ENCODE data around the gene SYS1. TPM values are rescaled to one million over a fixed set of nuclear protein-coding genes. Genes with fewer than 3 reads are reported as not detected.

The SYS1 gene
- total RNA-seq, 3 donors from 2014 or later, result 30.8 to 56.3 (median 47.3) TPM

- no peak for DNase-seq (ENCODE audit: low spot score in 2 of 2)
- intact Hi-C loops (cut with DNase I; ENCODE audit: low total_unique reads), result loop anchor here (5.0 kb wide), 1 partner anchor 124 kb away; no protein-coding TSS in a partner anchor
- TF ChIP-seq POLR2AphosphoS5 (IDR thresholded peaks at IDR 0.05) (no peak), POLR2A (IDR thresholded peaks at IDR 0.05) (no peak)
- TF ChIP-seq, protein P1, sequence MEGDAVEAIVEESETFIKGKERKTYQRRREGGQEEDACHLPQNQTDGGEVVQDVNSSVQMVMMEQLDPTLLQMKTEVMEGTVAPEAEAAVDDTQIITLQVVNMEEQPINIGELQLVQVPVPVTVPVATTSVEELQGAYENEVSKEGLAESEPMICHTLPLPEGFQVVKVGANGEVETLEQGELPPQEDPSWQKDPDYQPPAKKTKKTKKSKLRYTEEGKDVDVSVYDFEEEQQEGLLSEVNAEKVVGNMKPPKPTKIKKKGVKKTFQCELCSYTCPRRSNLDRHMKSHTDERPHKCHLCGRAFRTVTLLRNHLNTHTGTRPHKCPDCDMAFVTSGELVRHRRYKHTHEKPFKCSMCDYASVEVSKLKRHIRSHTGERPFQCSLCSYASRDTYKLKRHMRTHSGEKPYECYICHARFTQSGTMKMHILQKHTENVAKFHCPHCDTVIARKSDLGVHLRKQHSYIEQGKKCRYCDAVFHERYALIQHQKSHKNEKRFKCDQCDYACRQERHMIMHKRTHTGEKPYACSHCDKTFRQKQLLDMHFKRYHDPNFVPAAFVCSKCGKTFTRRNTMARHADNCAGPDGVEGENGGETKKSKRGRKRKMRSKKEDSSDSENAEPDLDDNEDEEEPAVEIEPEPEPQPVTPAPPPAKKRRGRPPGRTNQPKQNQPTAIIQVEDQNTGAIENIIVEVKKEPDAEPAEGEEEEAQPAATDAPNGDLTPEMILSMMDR (IDR thresholded peaks at IDR 0.05), result no peak
- no peak overlapping the region for H3K4me3 ChIP-seq
- H3K4me1 ChIP-seq, result no peaks in the 10 kb centered on the region
- no peaks in the 10 kb centered on the region for H3K9me3 ChIP-seq
- no peaks in the 10 kb centered on the region for H3K27me3 ChIP-seq
- no peaks in the 10 kb centered on the region for H3K36me3 ChIP-seq
- H3K27ac ChIP-seq, result peak overlapping the region in 1 of 2 donors; percentile 5
Observed at GRCh38 chr20:45323731-45324130, 39.2 kb upstream of the SYS1 start.

GRCh38 chr20:45325371-45325770, 37.6 kb upstream of the SYS1 start:
- intact Hi-C loops (cut with DNase I; ENCODE audit: low total_unique reads), result no loop called here
- no peaks in the 10 kb centered on the region for H3K36me3 ChIP-seq
- no peaks in the 10 kb centered on the region for H3K27me3 ChIP-seq
- H3K4me3 ChIP-seq, result no peak overlapping the region
- peak in 1 of 3 donors; percentile 41 for TF ChIP-seq POLR2AphosphoS5 (IDR thresholded peaks at IDR 0.05)
- no peak for TF ChIP-seq POLR2A (IDR thresholded peaks at IDR 0.05)
- TF ChIP-seq, protein P1 (IDR thresholded peaks at IDR 0.05), result no peak
- H3K9me3 ChIP-seq, result no peaks in the 10 kb centered on the region
- H3K4me1 ChIP-seq, result no peaks in the 10 kb centered on the region
- peak overlapping the region in 1 of 2 donors; percentile 40 for H3K27ac ChIP-seq
- no peak for DNase-seq (ENCODE audit: low spot score in 2 of 2)

DNA sequence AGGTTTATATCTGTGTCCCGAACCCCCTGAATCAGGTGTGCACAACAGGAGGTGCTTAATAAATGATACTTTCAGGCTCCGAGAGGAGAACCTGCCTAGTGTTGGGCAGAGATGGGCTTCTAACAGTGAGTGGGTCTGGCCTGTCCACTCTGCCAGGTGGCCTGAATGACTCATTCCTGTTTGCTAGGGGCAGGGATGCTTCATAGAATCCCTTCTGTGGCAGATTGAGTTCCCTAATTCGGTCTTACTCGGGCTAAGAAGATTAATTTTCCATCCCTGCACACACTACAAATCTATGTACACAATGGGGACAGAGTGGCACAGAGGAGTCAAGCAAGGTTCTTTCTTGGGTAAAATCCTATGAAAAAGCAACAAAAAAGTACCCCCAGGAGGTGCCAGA, 34.5 kb upstream of the SYS1 start:
- no peaks in the 10 kb centered on the region for H3K36me3 ChIP-seq
- TF ChIP-seq, protein P1 (IDR thresholded peaks at IDR 0.05), result no peak
- peak in 1 of 3 donors; percentile 28 for TF ChIP-seq POLR2AphosphoS5 (IDR thresholded peaks at IDR 0.05)
- DNase-seq (ENCODE audit: low spot score in 2 of 2), result no peak
- no peaks in the 10 kb centered on the region for H3K9me3 ChIP-seq
- no peaks in the 10 kb centered on the region for H3K4me1 ChIP-seq
- intact Hi-C loops (cut with DNase I; ENCODE audit: low total_unique reads), result no loop called here
- H3K4me3 ChIP-seq, result no peak overlapping the region
- H3K27me3 ChIP-seq, result no peaks in the 10 kb centered on the region
- peak overlapping the region; percentile 59 to 76 for H3K27ac ChIP-seq

DNA sequence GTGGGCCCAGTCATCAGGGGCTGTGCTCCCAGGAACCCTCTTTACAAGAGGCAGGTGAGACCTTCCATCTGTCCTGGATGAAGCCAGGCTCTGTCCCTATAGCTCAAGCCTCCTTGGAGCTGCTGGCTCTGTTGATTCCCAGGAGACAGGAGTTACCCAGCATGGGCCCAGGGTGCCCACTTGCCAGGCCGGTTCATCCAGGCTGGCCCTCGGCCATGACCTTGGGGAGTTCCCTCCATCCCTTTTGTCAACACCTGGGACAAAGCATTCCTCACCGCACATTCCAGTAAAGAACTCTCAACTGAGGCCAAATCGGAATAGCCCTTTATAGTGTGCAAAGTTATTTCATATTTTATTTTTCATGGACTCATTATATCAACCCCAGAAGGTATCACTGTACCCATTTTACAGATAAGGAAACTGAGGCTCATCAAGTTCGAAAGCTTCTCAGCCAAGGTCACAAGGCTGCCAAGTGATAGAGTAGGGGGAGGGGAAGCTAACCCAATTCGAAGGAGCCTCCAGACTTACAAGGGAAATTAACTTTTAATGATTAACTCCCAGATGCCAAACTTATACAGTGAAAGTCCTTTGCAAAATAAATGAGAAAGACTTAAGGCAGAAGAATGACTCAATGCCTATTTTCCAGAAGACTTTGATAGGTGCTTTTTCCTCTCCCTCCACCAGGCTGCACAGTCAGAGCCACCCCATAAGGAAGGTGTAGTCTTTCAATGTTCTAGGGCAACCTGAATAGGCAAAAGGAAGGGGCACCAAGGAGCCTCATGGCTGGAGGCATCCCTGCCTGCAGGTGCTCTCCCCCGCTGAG, 33.2 kb upstream of the SYS1 start:
- TF ChIP-seq POLR2AphosphoS5 (IDR thresholded peaks at IDR 0.05), result peak; percentile 33 to 74 (median 66)
- TF ChIP-seq, protein P1 (IDR thresholded peaks at IDR 0.05), result no peak
- Histone ChIP-seq H3K27ac (peak overlapping the region; percentile 59 to 76), H3K27me3 (no peaks in the 10 kb centered on the region), H3K4me3 (no peak overlapping the region), H3K36me3 (no peaks in the 10 kb centered on the region), H3K9me3 (no peaks in the 10 kb centered on the region), H3K4me1 (no peaks in the 10 kb centered on the region)
- intact Hi-C loops (cut with DNase I; ENCODE audit: low total_unique reads), result no loop called here
- DNase-seq (ENCODE audit: low spot score in 2 of 2), result peak in 1 of 2 donors; percentile 88

- Histone ChIP-seq H3K4me1 (no peaks in the 10 kb centered on the region), H3K9me3 (no peaks in the 10 kb centered on the region), H3K27me3 (no peaks in the 10 kb centered on the region), H3K4me3 (no peak overlapping the region), H3K36me3 (no peaks in the 10 kb centered on the region), H3K27ac (peak overlapping the region; percentile 59 to 76)
- intact Hi-C loops (cut with DNase I; ENCODE audit: low total_unique reads), result no loop called here
- DNase-seq (ENCODE audit: low spot score in 2 of 2), result no peak
- TF ChIP-seq, protein P1 (IDR thresholded peaks at IDR 0.05), result no peak
- TF ChIP-seq POLR2A (IDR thresholded peaks at IDR 0.05) (no peak), POLR2AphosphoS5 (IDR thresholded peaks at IDR 0.05) (no peak)
Observed at GRCh38 chr20:45330476-45330875, 32.5 kb upstream of the SYS1 start.

All from breast epithelium (tissue), 4 donors.